Testis (tissue), 2 donors: Measurements from ENCODE around the gene ZFP36L1.

Experiments
- CTCF ChIP-seq, 3 experiments: fragments of 450-650 bp in 2 of 3; fragments of 200-600 bp in 1 of 3; sonication (generic) in 1 of 3; IDR thresholded peaks; one replicate each; pipeline ENCODE4 v1.5.1; 2016 to 2019; ENCODE audit warnings: antibody characterized with exemption in 3 of 3, mild to moderate bottlenecking in 2 of 3, moderate library complexity in 1 of 3
- POLR2A ChIP-seq: fragments of 450-650 bp; IDR thresholded peaks from one replicate; pipeline ENCODE4 v1.6.1; 2017; ENCODE audit warnings: antibody characterized with exemption, mild to moderate bottlenecking, moderate library complexity

- no peak for TF ChIP-seq POLR2A
- TF ChIP-seq CTCF (IDR thresholded peaks at IDR 0.05), result no peak
Observed at GRCh38 chr14:68808696-68809480, 16.0 kb upstream of the ZFP36L1 start.
